IPS DF 6.9 (cell line): ENCODE data around the gene MAN2B2.

Experiments used
- DNase-seq: peaks from one replicate; pipeline ENCODE4 v3.0.0-alpha.2; 2013; ENCODE audit warnings: low read depth, low spot score
- H3K27ac ChIP-seq: one replicate; pipeline ENCODE4 v1.5.1; 2013; ENCODE audit warnings: low read length, control low read depth
- H3K27me3 ChIP-seq: 2 replicates; pipeline ENCODE4 v1.6.1; 2013; ENCODE audit warnings: mild to moderate bottlenecking, low read length; ENCODE audit not compliant: control insufficient read depth, insufficient read depth
- H3K36me3 ChIP-seq: 2 replicates; pipeline ENCODE4 v1.6.1; 2013; ENCODE audit warnings: low read length; ENCODE audit not compliant: control insufficient read depth, insufficient read depth
- H3K4me1 ChIP-seq: 2 replicates; pipeline ENCODE4 v1.6.1; 2013; ENCODE audit warnings: low read length; ENCODE audit not compliant: control insufficient read depth, insufficient read depth
- H3K4me3 ChIP-seq: 2 replicates; pipeline ENCODE4 v1.5.1; 2013; ENCODE audit warnings: mild to moderate bottlenecking, low read length
- H3K9me3 ChIP-seq: 2 replicates; pipeline ENCODE4 v1.6.1; 2013; ENCODE audit warnings: low read length, inconsistent platforms; ENCODE audit not compliant: control insufficient read depth, insufficient read depth
- WGBS: extraction: QIAGEN DNeasy Blood & Tissue Kit; methylation state at CpG from one replicate; pipeline ENCODE4 v1.1.7; 2013; ENCODE audit warnings: mixed read lengths, missing lambda C conversion rate; ENCODE audit not compliant: insufficient read length, insufficient coverage; 5-methylcytosine and 5-hydroxymethylcytosine counted together

The MAN2B2 gene

DNA sequence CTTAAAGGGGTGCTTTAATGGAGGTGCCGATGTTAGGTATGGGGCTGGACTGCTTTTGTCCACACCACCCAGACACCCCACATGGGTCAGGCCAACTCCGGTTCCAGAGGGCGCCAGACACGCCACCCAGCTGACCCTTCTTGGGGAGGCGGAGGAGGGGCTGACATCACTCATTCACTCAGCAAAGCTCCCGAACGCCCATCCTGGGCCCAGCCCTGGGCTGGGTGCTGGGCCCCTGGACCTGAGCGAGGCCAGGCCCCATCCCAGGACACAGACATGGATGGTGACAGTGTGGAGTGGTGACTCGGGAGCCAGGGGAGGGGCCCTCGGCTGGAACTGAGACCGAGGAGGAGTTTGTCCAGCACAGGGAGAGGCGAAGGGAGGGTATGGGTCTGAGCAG lies 28.1 kb downstream of the MAN2B2 start:
- no peak for DNase-seq
- Histone ChIP-seq H3K36me3 (0 out of 2 replicates have a peak, but pooled peaks cover 2% of the 10 kb centered on the region), H3K27me3 (no peaks in the 10 kb centered on the region), H3K4me1 (no peaks in the 10 kb centered on the region), H3K27ac (no peak overlapping the region), H3K4me3 (no peak overlapping the region), H3K9me3 (no peaks in the 10 kb centered on the region)
- no CpG with 5 or more reads among the region's 12 CpGs for WGBS

DNA sequence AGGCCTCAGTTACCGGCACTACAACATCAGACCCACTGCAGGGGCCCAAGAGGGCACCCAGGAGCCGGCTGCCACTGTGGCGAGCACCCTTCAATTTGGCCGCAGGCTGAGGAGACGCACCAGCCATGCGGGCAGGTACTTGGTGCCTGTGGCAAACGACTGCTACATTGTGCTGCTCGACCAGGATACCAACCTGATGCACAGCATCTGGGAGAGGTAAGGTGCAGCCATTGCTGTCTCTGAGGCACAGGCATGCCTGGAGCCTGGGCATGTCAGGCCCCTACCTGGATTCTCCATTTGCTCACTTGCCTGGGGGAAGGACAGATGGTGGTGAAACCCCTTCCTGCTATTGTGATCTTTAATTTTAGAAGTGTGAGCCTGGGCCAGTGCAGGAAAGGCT lies 30.1 kb downstream of the MAN2B2 start:
- no peak for DNase-seq
- no peaks in the 10 kb centered on the region for H3K27me3 ChIP-seq
- no peak overlapping the region for H3K4me3 ChIP-seq
- no peaks in the 10 kb centered on the region for H3K9me3 ChIP-seq
- H3K4me1 ChIP-seq: no peaks in the 10 kb centered on the region
- no CpG with 5 or more reads among the region's 8 CpGs for WGBS
- no peak overlapping the region for H3K27ac ChIP-seq
- H3K36me3 ChIP-seq: peaks cover 2% of the 10 kb centered on the region; the same call in 1 of the 2 replicates

DNA sequence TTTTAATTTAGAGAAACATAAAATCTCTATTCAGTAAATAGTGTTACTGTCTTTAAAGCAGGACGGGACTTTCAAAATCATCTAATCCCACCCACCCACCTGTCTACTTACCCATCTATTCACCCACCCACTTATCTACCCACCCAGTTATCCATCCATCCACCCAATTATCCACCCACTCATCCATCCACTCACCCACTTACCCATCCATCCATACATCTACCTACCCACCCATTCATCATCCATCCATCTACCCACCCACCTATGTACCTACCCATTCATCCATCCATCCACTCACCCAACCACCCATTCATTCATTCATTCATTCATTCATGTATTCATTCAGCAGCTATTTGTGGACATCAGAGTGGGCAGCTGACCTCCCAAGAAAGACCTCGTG lies 30.6 kb downstream of the MAN2B2 start:
- Histone ChIP-seq H3K4me1 (no peaks in the 10 kb centered on the region), H3K9me3 (no peaks in the 10 kb centered on the region), H3K27ac (no peak overlapping the region), H3K27me3 (no peaks in the 10 kb centered on the region), H3K4me3 (no peak overlapping the region), H3K36me3 (peaks cover 2% of the 10 kb centered on the region; the same call in 1 of the 2 replicates)
- no CpG with 5 or more reads among the region's 2 CpGs for WGBS
- no peak for DNase-seq

- H3K4me1 ChIP-seq: no peaks in the 10 kb centered on the region
- DNase-seq: no peak
- no peak overlapping the region for H3K27ac ChIP-seq
- no peaks in the 10 kb centered on the region for H3K27me3 ChIP-seq
- WGBS: no CpG with 5 or more reads among the region's 10 CpGs
- no peak overlapping the region for H3K4me3 ChIP-seq
- H3K9me3 ChIP-seq: no peaks in the 10 kb centered on the region
- peaks cover 2% of the 10 kb centered on the region; the same call in 1 of the 2 replicates for H3K36me3 ChIP-seq
Measured at GRCh38 chr4:6606465-6607235, 31.7 kb downstream of the MAN2B2 start.

DNA sequence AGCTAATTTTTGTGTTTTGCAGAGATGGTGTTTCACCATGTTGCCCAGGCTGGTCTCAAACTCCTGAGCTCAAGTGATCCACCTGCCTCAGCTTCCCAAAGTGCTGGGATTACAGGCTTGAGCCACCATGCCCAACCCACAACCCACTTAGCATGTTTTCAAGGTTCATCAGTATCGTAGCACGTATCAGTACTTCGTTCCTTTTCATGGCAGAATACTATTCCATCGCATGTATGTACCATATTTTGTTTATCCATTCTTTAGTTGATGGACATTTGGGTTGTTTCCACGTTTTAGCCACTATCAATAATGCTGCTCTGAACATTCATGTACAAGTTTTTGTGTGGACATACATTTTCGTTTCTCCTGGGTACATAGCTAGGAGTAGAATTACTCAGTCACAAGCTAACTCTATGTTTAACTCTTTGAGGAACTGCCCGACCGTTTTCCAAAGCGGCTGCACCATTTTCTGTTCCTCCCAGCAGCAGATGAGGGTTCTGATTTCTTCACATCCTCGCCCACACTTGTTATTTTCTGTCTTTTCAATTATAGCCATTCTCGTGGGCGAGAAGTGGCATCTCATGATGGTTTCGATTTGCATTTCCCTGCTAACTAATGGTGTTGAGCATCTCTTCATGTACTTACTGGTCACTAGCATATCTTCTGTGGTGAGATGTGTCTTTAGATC lies 32.5 kb downstream of the MAN2B2 start:
- no peak for DNase-seq
- Histone ChIP-seq H3K4me3 (no peak overlapping the region), H3K27me3 (no peaks in the 10 kb centered on the region), H3K36me3 (peaks cover 2% of the 10 kb centered on the region; the same call in 1 of the 2 replicates), H3K9me3 (no peaks in the 10 kb centered on the region), H3K4me1 (no peaks in the 10 kb centered on the region), H3K27ac (no peak overlapping the region)
- no CpG with 5 or more reads among the region's 13 CpGs for WGBS

DNA sequence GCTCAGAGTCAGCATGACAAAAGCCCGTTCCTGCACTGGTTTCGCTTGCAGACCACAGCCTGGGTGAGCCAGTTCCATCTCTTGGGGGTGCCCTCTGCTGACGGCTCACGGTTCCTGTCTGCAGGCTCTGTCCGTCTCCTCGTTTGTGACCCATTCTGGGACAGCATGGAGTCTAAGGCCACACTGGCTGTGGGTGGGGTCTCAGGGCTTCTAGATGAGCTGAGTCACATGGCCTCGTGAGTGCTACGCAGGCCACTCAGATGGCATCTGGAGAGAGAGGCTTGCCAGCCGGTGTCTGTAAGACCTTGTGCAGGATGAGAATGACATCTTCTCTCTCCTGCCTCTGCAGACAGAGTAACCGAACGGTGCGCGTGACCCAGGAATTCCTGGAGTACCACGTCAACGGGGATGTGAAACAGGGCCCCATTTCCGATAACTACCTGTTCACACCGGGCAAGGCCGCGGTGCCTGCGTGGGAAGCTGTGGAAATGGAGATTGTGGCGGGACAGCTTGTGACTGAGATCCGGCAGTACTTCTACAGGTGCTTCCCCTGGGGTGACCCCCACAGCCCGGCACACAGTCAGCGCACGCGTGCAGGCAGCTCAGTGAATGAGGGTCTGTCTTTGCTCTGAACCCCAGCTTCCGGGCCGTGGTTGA lies 33.9 kb downstream of the MAN2B2 start:
- no peaks in the 10 kb centered on the region for H3K9me3 ChIP-seq
- H3K27ac ChIP-seq: no peak overlapping the region
- no peaks in the 10 kb centered on the region for H3K27me3 ChIP-seq
- no peak for DNase-seq
- peaks cover 2% of the 10 kb centered on the region; the same call in 1 of the 2 replicates for H3K36me3 ChIP-seq
- no peaks in the 10 kb centered on the region for H3K4me1 ChIP-seq
- H3K4me3 ChIP-seq: no peak overlapping the region
- no CpG with 5 or more reads among the region's 28 CpGs for WGBS

GRCh38 chr4:6609415-6610079 lies 34.6 kb downstream of the MAN2B2 start:
- WGBS: no CpG with 5 or more reads among the region's 26 CpGs

DNA sequence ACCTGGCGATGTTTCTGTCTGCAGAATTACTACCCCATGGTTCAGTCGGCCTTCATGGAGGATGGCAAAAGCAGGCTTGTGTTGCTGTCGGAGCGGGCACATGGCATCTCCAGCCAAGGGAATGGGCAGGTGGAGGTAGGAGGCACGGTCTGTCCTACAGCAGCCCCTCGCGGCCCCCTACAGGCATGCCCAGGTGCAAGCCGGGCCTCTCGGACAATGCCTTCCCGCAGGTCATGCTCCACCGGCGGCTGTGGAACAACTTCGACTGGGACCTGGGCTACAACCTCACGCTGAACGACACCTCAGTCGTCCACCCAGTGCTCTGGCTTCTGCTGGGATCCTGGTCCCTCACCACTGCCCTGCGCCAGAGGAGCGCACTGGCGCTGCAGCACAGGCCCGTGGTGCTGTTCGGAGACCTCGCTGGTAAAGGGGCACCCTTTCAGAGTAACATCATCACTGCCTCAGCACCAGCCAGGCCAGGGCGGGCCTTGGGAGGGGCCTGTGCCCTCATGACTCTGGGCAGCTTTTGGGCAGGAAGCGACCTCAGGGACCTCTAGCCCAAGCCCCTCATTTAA lies 36.0 kb downstream of the MAN2B2 start:
- WGBS: no CpG with 5 or more reads among the region's 24 CpGs
- no peak for DNase-seq

More at GRCh38 chr4:6609415-6610079, 34.6 kb downstream of the MAN2B2 start:
- Histone ChIP-seq H3K27me3 (no peaks in the 10 kb centered on the region), H3K36me3 (peaks cover 2% of the 10 kb centered on the region; the same call in 1 of the 2 replicates), H3K4me1 (no peaks in the 10 kb centered on the region), H3K4me3 (no peak overlapping the region), H3K27ac (no peak overlapping the region), H3K9me3 (no peaks in the 10 kb centered on the region)
- no peak for DNase-seq

GRCh38 chr4:6612961-6613675 lies 38.1 kb downstream of the MAN2B2 start:
- Histone ChIP-seq H3K4me3 (no peak overlapping the region), H3K4me1 (no peaks in the 10 kb centered on the region), H3K36me3 (no peaks in the 10 kb centered on the region; the same call in 1 of the 2 replicates), H3K9me3 (no peaks in the 10 kb centered on the region), H3K27ac (no peak overlapping the region), H3K27me3 (no peaks in the 10 kb centered on the region)
- no peak for DNase-seq
- no CpG with 5 or more reads among the region's 3 CpGs for WGBS

More for the DNA sequence above, 36.0 kb downstream of the MAN2B2 start:
- no peak overlapping the region for H3K4me3 ChIP-seq
- no peaks in the 10 kb centered on the region; the same call in 1 of the 2 replicates for H3K36me3 ChIP-seq
- H3K27me3 ChIP-seq: no peaks in the 10 kb centered on the region
- no peaks in the 10 kb centered on the region for H3K9me3 ChIP-seq
- no peaks in the 10 kb centered on the region for H3K4me1 ChIP-seq
- no peak overlapping the region for H3K27ac ChIP-seq
